Activated CD8-positive, alpha-beta T cell treated with anti-CD3 and anti-CD28 coated beads for 36 hours (primary cell): ENCODE measurements around the gene BRAF. TPM values are rescaled to one million over a fixed set of nuclear protein-coding genes. Genes with fewer than 3 reads are reported as not detected.

ENCODE experiments used
- ATAC-seq: fragments of 200-7000 bp; cut with Tn5 transposase; one replicate; pipeline ENCODE4 v1.10.0; 2021; ENCODE audit warnings: mild to moderate bottlenecking, moderate library complexity
- CTCF ChIA-PET: fragments of 350-600 bp; sonication (Branson Sonifier 250); formaldehyde crosslinking; loops from one replicate; lab custom pipeline; 2021; ENCODE audit warnings: antibody characterized with exemption; lab: Charles Lee
- POLR2A ChIA-PET: fragments of 350-600 bp; sonication (Branson Sonifier 250); formaldehyde crosslinking; loops from one replicate; lab custom pipeline; 2021; ENCODE audit warnings: antibody characterized with exemption; lab: Charles Lee
- DNase-seq: peaks from one replicate; pipeline ENCODE4 v3.0.0-alpha.2; 2020
- H3K27ac Mint-ChIP-seq: one replicate; pipeline ENCODE4 v1.8.0; 2021; ENCODE audit warnings: mild to moderate bottlenecking, mixed read lengths
- H3K27me3 Mint-ChIP-seq: one replicate; pipeline ENCODE4 v1.8.0; 2021; ENCODE audit warnings: mixed read lengths
- H3K36me3 Mint-ChIP-seq: one replicate; pipeline ENCODE4 v1.8.0; 2021; ENCODE audit warnings: low read depth, mixed read lengths
- H3K4me1 Mint-ChIP-seq: one replicate; pipeline ENCODE4 v1.8.0; 2021; ENCODE audit warnings: low read depth, mixed read lengths
- H3K4me3 Mint-ChIP-seq: one replicate; pipeline ENCODE4 v1.8.0; 2021; ENCODE audit warnings: mild to moderate bottlenecking, moderate library complexity, mixed read lengths
- H3K9me3 Mint-ChIP-seq: one replicate; pipeline ENCODE4 v1.8.0; 2021; ENCODE audit warnings: mixed read lengths
- CTCF ChIP-seq: fragments of 200-600 bp; IDR thresholded peaks from one replicate; pipeline ENCODE4 v1.8.0; 2022; ENCODE audit warnings: antibody characterized with exemption, mild to moderate bottlenecking
- intact Hi-C: fragments of 100-400 bp; cut with micrococcal nuclease; formaldehyde crosslinking; loops from one replicate; pipeline ENCODE4 v1.10.0; 2022
- total RNA-seq, 2 experiments: library from RNA; stranded (reverse); gene quantifications; one replicate each; pipeline ENCODE4 v1.2.3, GENCODE V29; 2021

The BRAF gene
- total RNA-seq, 2 experiments from 2014 or later = 30.0 to 30.6 TPM

GRCh38 chr7:140911746-140912145 is 13.0 kb downstream of the BRAF start:
- Mint-ChIP-seq H3K4me3 (no peak overlapping the region), H3K4me1 (peaks cover 44% of the 10 kb centered on the region), H3K27ac (no peak overlapping the region), H3K9me3 (no peaks in the 10 kb centered on the region), H3K27me3 (no peaks in the 10 kb centered on the region), H3K36me3 (peaks cover 10% of the 10 kb centered on the region)
- ATAC-seq (no peak), DNase-seq (no peak)
- ChIA-PET POLR2A (no interaction called here), CTCF (interaction anchor here (0.6 kb wide), 1 partner anchor 10 kb away, joined by 3 read pairs; no protein-coding TSS in a partner anchor)
- intact Hi-C loops = no loop called here
- no peak for TF ChIP-seq CTCF

- Mint-ChIP-seq H3K27me3 (no peaks in the 10 kb centered on the region), H3K9me3 (no peaks in the 10 kb centered on the region), H3K27ac (no peak overlapping the region), H3K4me3 (no peak overlapping the region), H3K36me3 (peaks cover 8% of the 10 kb centered on the region), H3K4me1 (peaks cover 43% of the 10 kb centered on the region)
- POLR2A ChIA-PET = no interaction called here
- intact Hi-C loops = no loop called here
- no peak for ATAC-seq
- TF ChIP-seq CTCF = no peak
- DNase-seq = no peak
- CTCF ChIA-PET = interaction anchor here (1.1 kb wide), 1 partner anchor 98 kb away, joined by 3 read pairs; no protein-coding TSS in a partner anchor
Observed at GRCh38 chr7:140909476-140910161, 15.1 kb downstream of the BRAF start.

GRCh38 chr7:140908361-140908760 is 16.4 kb downstream of the BRAF start:
- Mint-ChIP-seq H3K9me3 (peaks cover 3% of the 10 kb centered on the region), H3K27me3 (no peaks in the 10 kb centered on the region), H3K4me1 (peaks cover 49% of the 10 kb centered on the region), H3K36me3 (peaks cover 17% of the 10 kb centered on the region), H3K27ac (no peak overlapping the region), H3K4me3 (no peak overlapping the region)
- no peak for DNase-seq
- ATAC-seq = no peak
- ChIA-PET POLR2A (no interaction called here), CTCF (no interaction called here)
- no peak for TF ChIP-seq CTCF
- intact Hi-C loops = no loop called here

- ChIA-PET CTCF (interaction anchor here (1.2 kb wide), 1 partner anchor 80 kb away, joined by 3 read pairs; no protein-coding TSS in a partner anchor), POLR2A (interaction anchor here (1.2 kb wide), 1 partner anchor 20 kb away, joined by 3 read pairs; no protein-coding TSS in a partner anchor)
- H3K27me3 Mint-ChIP-seq = no peaks in the 10 kb centered on the region
- peaks cover 56% of the 10 kb centered on the region for H3K4me1 Mint-ChIP-seq
- H3K4me3 Mint-ChIP-seq = no peak overlapping the region
- H3K9me3 Mint-ChIP-seq = peaks cover 5% of the 10 kb centered on the region
- DNase-seq = peak; percentile 23
- peak overlapping the region; percentile 84 for H3K27ac Mint-ChIP-seq
- peak; percentile 55 for ATAC-seq
- H3K36me3 Mint-ChIP-seq = peaks cover 14% of the 10 kb centered on the region
- TF ChIP-seq CTCF = no peak
- intact Hi-C loops = no loop called here
Observed at GRCh38 chr7:140903741-140904480, 20.8 kb downstream of the BRAF start.
